ENCODE results near the gene MNAT1.
"Not testable (repeated sequence)": the region's sequence is repeated elsewhere in the genome, so short reads cannot be mapped to it uniquely, and the experiment has no call there.

The MNAT1 gene

DNA sequence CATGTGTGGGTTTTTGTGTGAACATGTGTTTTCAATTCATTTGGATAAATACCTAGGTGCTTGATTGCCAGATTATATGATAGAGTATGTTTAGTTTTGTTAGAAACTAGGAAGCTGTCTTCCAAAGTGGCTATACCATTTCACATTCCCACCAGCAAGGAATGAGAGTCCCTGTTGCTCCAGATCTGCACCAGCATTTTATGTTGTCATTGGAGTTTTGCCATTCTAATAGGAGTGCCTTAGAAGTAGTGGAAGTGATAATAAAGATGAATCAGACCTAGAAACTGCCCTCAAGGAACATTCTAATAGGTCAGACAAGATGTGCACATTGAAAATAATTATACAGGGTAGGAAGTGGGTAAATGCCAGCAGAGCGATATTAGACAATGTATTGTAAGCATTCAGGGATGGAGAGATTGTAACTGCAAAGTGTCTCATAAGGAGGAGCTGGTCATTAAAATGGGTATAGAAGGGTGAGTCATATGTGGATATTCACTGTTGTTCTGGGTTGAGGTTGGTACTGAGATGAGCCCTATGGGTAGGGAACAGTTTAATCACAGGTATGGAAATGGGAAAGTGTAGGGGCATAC is 71.4 kb downstream of the MNAT1 start:
- DNase-seq (ENCODE audit: low spot score), result no peak

GRCh38 chr14:60807247-60807646 is 72.7 kb downstream of the MNAT1 start:
- no peak for DNase-seq (ENCODE audit: low spot score)

DNA sequence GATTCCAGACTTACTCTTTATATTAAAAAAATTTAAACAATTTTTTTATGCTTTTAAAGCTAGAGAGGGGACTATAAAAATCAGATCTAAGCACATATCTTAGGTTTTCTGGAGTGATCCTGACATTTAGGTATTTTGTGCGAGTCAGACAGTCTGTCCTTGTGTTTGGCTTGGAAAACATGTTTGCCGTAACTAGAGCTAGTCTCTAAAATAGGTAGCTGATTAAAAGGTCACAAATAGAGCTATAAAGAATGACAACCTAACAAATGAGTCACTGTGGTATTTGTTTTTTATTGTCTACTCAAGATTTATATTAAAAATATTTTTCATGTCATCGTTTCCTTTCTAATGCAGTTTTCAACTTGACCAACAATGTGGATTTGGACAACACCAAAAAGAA is 73.4 kb downstream of the MNAT1 start:
- no peak for DNase-seq (ENCODE audit: low spot score)

DNA sequence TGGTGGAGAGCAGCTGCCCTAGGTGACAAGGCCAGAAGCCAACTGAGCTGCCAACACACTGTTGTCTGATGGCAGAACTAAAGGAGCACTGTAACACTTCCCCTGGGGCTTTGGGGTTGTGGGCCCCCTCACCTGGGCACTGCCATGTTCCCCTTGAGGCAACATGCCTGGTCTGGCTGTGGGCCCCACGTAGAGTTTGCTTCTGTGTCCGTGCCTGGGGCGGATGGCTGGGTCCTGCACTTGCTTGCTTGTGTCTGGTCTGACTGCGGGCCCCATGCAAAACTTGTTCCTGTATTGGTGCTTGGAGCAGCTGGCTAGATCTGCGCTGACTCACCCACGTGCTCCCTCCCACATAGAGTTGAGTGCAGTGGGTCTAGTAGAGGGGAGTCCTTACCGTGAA is 78.4 kb downstream of the MNAT1 start:
- DNase-seq (ENCODE audit: low spot score), result no peak

GRCh38 chr14:60815371-60815770 is 80.8 kb downstream of the MNAT1 start:
- DNase-seq (ENCODE audit: low spot score), result peak; percentile 48

DNA sequence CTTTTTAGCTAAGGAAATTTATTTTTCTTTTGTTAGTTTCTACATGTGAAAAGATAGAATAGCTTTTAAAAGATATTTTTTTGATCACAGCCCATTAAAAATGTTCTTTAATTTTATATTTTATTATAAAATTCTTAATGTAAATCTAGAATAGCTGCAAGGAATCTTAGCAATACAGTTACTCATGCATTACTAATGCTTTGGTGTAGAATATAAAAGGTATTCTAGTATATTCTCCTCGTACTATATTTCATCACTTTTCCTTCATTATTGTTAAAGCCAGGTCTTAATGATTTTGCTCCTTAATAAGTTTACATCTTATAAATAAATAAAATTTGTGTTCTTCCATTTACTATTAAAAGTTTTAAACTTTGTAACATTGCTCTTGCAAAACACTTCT is 82.6 kb downstream of the MNAT1 start:
- DNase-seq (ENCODE audit: low spot score), result no peak

GRCh38 chr14:60819575-60819974 is 85.0 kb downstream of the MNAT1 start:
- DNase-seq (ENCODE audit: low spot score), result no peak

DNA sequence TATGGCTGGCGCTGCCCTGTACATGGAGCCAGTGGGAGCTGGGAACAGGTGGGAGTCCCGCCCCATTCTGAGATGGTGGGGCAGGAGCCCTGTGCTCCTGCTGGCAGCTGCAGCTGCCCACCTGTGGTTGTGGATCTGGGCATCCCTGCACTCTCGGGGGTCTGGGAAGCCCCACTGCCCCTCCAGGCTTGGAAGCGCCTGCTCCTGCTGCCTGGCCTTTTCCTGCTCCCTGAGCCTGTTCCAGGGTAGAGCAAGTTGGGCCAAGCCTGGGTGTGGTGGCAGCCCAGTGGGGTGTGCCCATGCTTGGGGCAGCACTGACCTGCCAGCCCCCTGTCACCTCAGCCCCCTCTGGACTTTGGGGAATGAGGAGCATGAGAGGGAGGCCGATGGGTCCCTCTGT is 104.0 kb downstream of the MNAT1 start:
- no peak for DNase-seq (ENCODE audit: low spot score)

- DNase-seq (ENCODE audit: low spot score), result no peak
These were observed 104.5 kb downstream of the MNAT1 start for GRCh38 chr14:60839057-60839456.

- DNase-seq (ENCODE audit: low spot score), result no peak
These were observed 105.1 kb downstream of the MNAT1 start for GRCh38 chr14:60839657-60840056.

- DNase-seq (ENCODE audit: low spot score), result no peak
These were observed 105.8 kb downstream of the MNAT1 start for GRCh38 chr14:60840313-60840712.

GRCh38 chr14:60845523-60845922 is 111.0 kb downstream of the MNAT1 start:
- DNase-seq (ENCODE audit: low spot score), result peak; percentile 46

DNA sequence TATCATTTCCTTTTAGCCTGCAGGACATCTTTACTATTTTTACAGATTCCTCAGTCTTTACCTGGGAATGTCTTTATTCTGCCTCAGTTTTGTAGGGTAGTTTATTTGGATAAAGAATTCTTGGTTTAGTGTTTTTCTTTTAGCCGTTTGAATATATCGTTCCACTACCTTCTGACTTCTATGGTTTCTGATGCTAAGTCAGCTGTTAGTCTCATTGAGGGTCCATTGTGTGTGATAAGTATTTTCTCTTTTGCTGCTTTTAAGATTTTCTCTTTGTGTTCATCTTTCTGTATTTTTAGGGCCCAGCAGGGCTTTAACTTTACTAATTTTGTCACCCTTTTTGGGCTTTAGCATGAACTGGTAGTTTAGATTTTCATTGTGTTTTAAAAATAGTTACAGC is 113.5 kb downstream of the MNAT1 start:
- no peak for DNase-seq (ENCODE audit: low spot score)

GRCh38 chr14:60851692-60852091 is 117.1 kb downstream of the MNAT1 start:
- not testable (repeated sequence) for DNase-seq (ENCODE audit: low spot score)

GRCh38 chr14:60856111-60856510 is 121.5 kb downstream of the MNAT1 start:
- no peak for DNase-seq (ENCODE audit: low spot score)

DNA sequence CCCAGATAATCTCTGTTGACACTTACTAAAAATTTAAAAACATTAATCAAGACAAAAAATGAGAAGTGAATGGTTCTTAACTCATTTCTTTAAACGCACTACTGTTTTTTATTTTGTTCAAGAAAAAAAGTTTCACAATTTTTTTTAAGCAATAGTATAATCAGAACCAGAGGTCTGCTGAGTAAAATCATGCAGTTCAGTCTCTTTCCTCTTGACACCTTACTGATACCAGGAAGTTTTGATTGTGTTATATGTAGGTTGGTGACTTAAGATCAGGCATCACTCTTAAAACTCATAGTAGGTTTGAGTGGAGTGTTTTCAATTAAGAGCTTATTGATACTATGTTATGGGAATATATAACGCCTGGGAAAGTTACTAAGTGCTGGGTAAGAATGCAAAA is 125.0 kb downstream of the MNAT1 start:
- no peak for DNase-seq (ENCODE audit: low spot score)

GRCh38 chr14:60861545-60862140 is 127.1 kb downstream of the MNAT1 start:
- no peak for DNase-seq (ENCODE audit: low spot score)

DNA sequence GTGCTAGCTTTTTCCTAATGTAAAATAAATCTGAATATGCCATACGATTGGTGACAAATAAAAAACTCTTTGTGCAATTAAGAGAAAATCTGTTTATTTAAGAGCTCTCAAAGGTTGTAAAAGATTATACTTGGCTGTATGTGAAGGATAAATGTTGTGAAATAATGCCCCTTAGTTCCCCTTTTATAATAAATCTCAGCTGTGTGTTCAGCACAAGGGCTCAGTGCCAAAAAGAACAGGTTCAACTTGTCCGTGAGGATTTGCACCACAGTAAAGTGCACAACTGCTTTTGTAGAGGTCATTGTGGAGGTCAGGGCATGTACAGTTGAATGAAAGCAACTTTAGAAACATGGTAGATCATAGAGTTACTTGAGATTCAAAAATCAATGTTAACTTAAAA is 127.7 kb downstream of the MNAT1 start:
- peak; percentile 1 for DNase-seq (ENCODE audit: low spot score)

- no peak for DNase-seq (ENCODE audit: low spot score)
These were observed 128.7 kb downstream of the MNAT1 start for GRCh38 chr14:60863249-60863648.

GRCh38 chr14:60865378-60866127 is 131.0 kb downstream of the MNAT1 start:
- DNase-seq (ENCODE audit: low spot score), result no peak

GRCh38 chr14:60867503-60868172 is 133.1 kb downstream of the MNAT1 start:
- DNase-seq (ENCODE audit: low spot score), result no peak

DNA sequence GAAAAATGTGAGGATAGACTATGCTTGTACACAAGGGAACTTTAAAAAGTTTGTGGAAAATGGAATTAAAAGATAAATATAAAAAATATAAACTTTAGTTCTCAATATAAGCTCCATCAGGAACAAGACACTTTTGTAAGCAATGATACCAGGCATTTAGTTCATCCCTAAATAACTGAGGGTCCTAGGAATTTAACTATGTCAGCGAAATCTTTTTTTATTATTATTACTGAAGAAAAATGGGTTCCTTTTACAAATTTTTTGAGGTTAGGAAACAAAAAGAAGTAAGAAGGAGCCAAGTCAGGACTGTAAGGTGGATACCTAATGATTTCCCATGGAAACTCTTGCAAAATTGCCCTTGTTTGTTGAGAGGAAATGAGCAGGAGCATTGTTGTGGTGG is 143.6 kb downstream of the MNAT1 start:
- DNase-seq (ENCODE audit: low spot score), result no peak

- DNase-seq (ENCODE audit: low spot score), result no peak
These were observed 144.0 kb downstream of the MNAT1 start for GRCh38 chr14:60878536-60878935.
